HL-60 (cell line): ENCODE measurements around the gene SH3GL1.

Experiments used
- CTCF ChIP-seq: IDR thresholded peaks from one replicate; pipeline ENCODE4 v1.5.1; 2011; ENCODE audit warnings: low read length, control low read depth, inconsistent platforms; ENCODE audit not compliant: insufficient read depth
- GABPA ChIP-seq: IDR thresholded peaks from 2 replicates; pipeline ENCODE4 v1.6.1; 2012; ENCODE audit warnings: low read depth
- POLR2AphosphoS5 ChIP-seq: IDR thresholded peaks from 2 replicates; pipeline ENCODE4 v1.6.1; 2012; ENCODE audit warnings: low read depth

- TF ChIP-seq CTCF, result no peak
- TF ChIP-seq POLR2AphosphoS5, result no peak
- TF ChIP-seq GABPA, result no peak
Observed at GRCh38 chr19:4366666-4367335, 33.5 kb downstream of the SH3GL1 start.
